SK-N-SH (cell line): ENCODE measurements around the gene KCTD5. TPM values are rescaled to one million over a fixed set of nuclear protein-coding genes. Genes with fewer than 3 reads are reported as not detected.

Source experiments
- CTCF ChIA-PET: fragments of 300-600, 350-600 bp; formaldehyde crosslinking; extraction: SDS; loops from one replicate; lab custom pipeline; 2021; lab: Yijun Ruan, JAX
- POLR2A ChIA-PET: fragments of 350-600 bp; sonication (Branson Sonifier 250); formaldehyde crosslinking; extraction: SDS; loops from one replicate; lab custom pipeline; 2020; ENCODE audit warnings: antibody characterized with exemption, inconsistent platforms; lab: Yijun Ruan, JAX
- DNase-seq: peaks from one replicate; pipeline ENCODE4 v3.0.0; 2012
- H2AFZ ChIP-seq: fragments of 200-600 bp; sonication (generic); 2 replicates; pipeline ENCODE4 v1.8.1; 2016; ENCODE audit warnings: antibody characterized with exemption, mild to moderate bottlenecking, low read depth
- H3F3A ChIP-seq: fragments of 200-600 bp; sonication (generic); replicated peaks from 2 replicates; pipeline ENCODE3; 2016; ENCODE audit warnings: antibody characterized with exemption, mild to moderate bottlenecking; ENCODE audit not compliant: insufficient read depth
- H3K27ac ChIP-seq, 2 experiments: fragments of 200-500 bp in 1 of 2; fragments of 200-600 bp in 1 of 2; sonication (Bioruptor generic) in 1 of 2; sonication (generic), shearing (Covaris generic) in 1 of 2; 2 replicates each; pipeline versions ENCODE4 v1.5.1 to v1.6.1; 2014 to 2016; ENCODE audit warnings: low read depth in 2 of 2, inconsistent platforms in 1 of 2, low read length in 1 of 2, mild to moderate bottlenecking in 1 of 2, mixed read lengths in 1 of 2
- H3K27me3 ChIP-seq: fragments of 200-600 bp; sonication (generic), shearing (Covaris generic); 2 replicates; pipeline ENCODE4 v1.6.1; 2016; ENCODE audit warnings: mixed run types; ENCODE audit not compliant: insufficient read depth
- H3K36me3 ChIP-seq, 2 experiments: fragments of 200-500 bp in 1 of 2; fragments of 200-600 bp in 1 of 2; sonication (Bioruptor generic) in 1 of 2; sonication (generic) in 1 of 2; replicated peaks in 1 of 2; 2 replicates each; pipeline versions ENCODE3 to v1.5.1; 2014 to 2016; ENCODE audit warnings: low read length in 1 of 2, mild to moderate bottlenecking in 1 of 2; ENCODE audit not compliant: insufficient read depth in 2 of 2, control insufficient read depth in 1 of 2
- H3K4me1 ChIP-seq, 2 experiments: fragments of 200-500 bp in 1 of 2; fragments of 200-600 bp in 1 of 2; sonication (Bioruptor generic) in 1 of 2; sonication (generic), shearing (Covaris generic) in 1 of 2; 2 replicates each; pipeline versions ENCODE4 v1.5.1 to v1.6.1; 2014 to 2016; ENCODE audit warnings: low read depth in 1 of 2, low read length in 1 of 2, mixed run types in 1 of 2; ENCODE audit not compliant: insufficient read depth in 2 of 2, control insufficient read depth in 1 of 2
- H3K4me2 ChIP-seq: fragments of 200-600 bp; sonication (generic), shearing (Covaris generic); 2 replicates; pipeline ENCODE4 v1.6.1; 2017; ENCODE audit warnings: mixed run types
- H3K4me3 ChIP-seq, 2 experiments: fragments of 200-500 bp in 1 of 2; fragments of 200-600 bp in 1 of 2; sonication (Bioruptor generic) in 1 of 2; sonication (generic), shearing (Covaris generic) in 1 of 2; 2 replicates each; pipeline versions ENCODE4 v1.5.1 to v1.8.1; 2014 to 2016; ENCODE audit warnings: low read depth in 2 of 2, inconsistent platforms in 1 of 2, low read length in 1 of 2, mild to moderate bottlenecking in 1 of 2, mixed read lengths in 1 of 2, moderate library complexity in 1 of 2
- H3K79me2 ChIP-seq: fragments of 200-600 bp; sonication (generic); 2 replicates; pipeline ENCODE4 v1.8.1; 2017; ENCODE audit warnings: mild to moderate bottlenecking; ENCODE audit not compliant: insufficient read depth
- H3K9ac ChIP-seq: fragments of 200-600 bp; sonication (generic); 2 replicates; pipeline ENCODE4 v1.6.1; 2017; ENCODE audit warnings: mixed run types
- H3K9me2 ChIP-seq: fragments of 200-600 bp; sonication (generic); 2 replicates; pipeline ENCODE4 v1.6.1; 2017; ENCODE audit warnings: mixed run types
- H3K9me3 ChIP-seq: fragments of 200-600 bp; sonication (generic); 2 replicates; pipeline ENCODE4 v1.6.1; 2017; ENCODE audit warnings: mixed run types, mild to moderate bottlenecking, moderate library complexity
- H4K20me1 ChIP-seq: fragments of 200-600 bp; sonication (generic); 2 replicates; pipeline ENCODE4 v1.6.1; 2017; ENCODE audit warnings: mild to moderate bottlenecking, mixed run types; ENCODE audit not compliant: insufficient read depth
- CHD2 ChIP-seq: fragments of 150-350 bp; IDR thresholded peaks from 2 replicates; pipeline ENCODE4 v1.6.1; 2018; ENCODE audit warnings: low read length; ENCODE audit not compliant: partially characterized antibody
- ELF1 ChIP-seq: IDR thresholded peaks from 2 replicates; pipeline ENCODE4 v1.4.0; 2012
- EP300 ChIP-seq, 2 experiments: IDR thresholded peaks; 2 replicates each; pipeline versions ENCODE4 v1.4.0 to v1.6.1; 2012; ENCODE audit warnings: borderline replicate concordance in 1 of 2, low read depth in 1 of 2, low read length in 1 of 2
- EZH2phosphoT487 ChIP-seq: fragments of 200-600 bp; sonication (generic); IDR thresholded peaks from 2 replicates; pipeline ENCODE4 v1.6.1; 2017; ENCODE audit warnings: low read depth, mixed run types, mild to moderate bottlenecking, antibody characterized with exemption, moderate library complexity, borderline replicate concordance
- FOXM1 ChIP-seq: IDR thresholded peaks from 2 replicates; pipeline ENCODE4 v1.4.0; 2012; ENCODE audit warnings: low read depth, mild to moderate bottlenecking
- GATA2 ChIP-seq: sonication (generic); formaldehyde crosslinking; IDR thresholded peaks from 2 replicates; pipeline ENCODE4 v1.5.0; 2020; ENCODE audit warnings: mild to moderate bottlenecking, missing genetic modification reagents
- IRF3 ChIP-seq: fragments of 150-350 bp; IDR thresholded peaks from 2 replicates; pipeline ENCODE4 v1.6.1; 2016; ENCODE audit warnings: mild to moderate bottlenecking, low read depth, low read length
- JUND ChIP-seq: IDR thresholded peaks from 2 replicates; pipeline ENCODE4 v1.4.0; 2012
- MAX ChIP-seq: IDR thresholded peaks from 2 replicates; pipeline ENCODE4 v1.4.0; 2012; ENCODE audit warnings: low read depth
- MXI1 ChIP-seq: IDR thresholded peaks from 2 replicates; pipeline ENCODE4 v1.6.1; 2012; ENCODE audit warnings: mild to moderate bottlenecking, low read depth, low read length, improper control_type of control experiment
- NRF1 ChIP-seq: IDR thresholded peaks from 2 replicates; pipeline ENCODE4 v1.6.1; 2012; ENCODE audit warnings: low read depth, mild to moderate bottlenecking, low read length
- PBX3 ChIP-seq: IDR thresholded peaks from 2 replicates; pipeline ENCODE4; 2012
- RAD21 ChIP-seq: IDR thresholded peaks from 2 replicates; pipeline ENCODE4 v1.6.1; 2012; ENCODE audit warnings: mild to moderate bottlenecking, low read length
- RCOR1 ChIP-seq: fragments of 150-350 bp; IDR thresholded peaks from 2 replicates; pipeline ENCODE4 v1.6.1; 2017; ENCODE audit warnings: antibody characterized with exemption, low read length
- REST ChIP-seq: IDR thresholded peaks from 2 replicates; pipeline ENCODE4 v1.6.1; 2012; ENCODE audit warnings: mild to moderate bottlenecking, low read depth, low read length, moderate library complexity
- USF2 ChIP-seq: fragments of 150-350 bp; IDR thresholded peaks from 2 replicates; pipeline ENCODE4 v1.6.1; 2017; ENCODE audit warnings: antibody characterized with exemption, low read length, low read depth, borderline replicate concordance
- WGBS: methylation state at CpG from one replicate; pipeline ENCODE4 v1.1.6; 2017; ENCODE audit warnings: low lambda C conversion rate; 5-methylcytosine and 5-hydroxymethylcytosine counted together
- polyA plus RNA-seq, 3 experiments: library from polyadenylated mRNA; depleted of rRNA; stranded (reverse); fragments of >200 nt; gene quantifications; 2 replicates each; pipeline ENCODE4 v1.2.3, GENCODE V29; 2012

The KCTD5 gene
- polyA plus RNA-seq, 1 of the 3 experiments (the other 2 are of a cell fraction) = 53.4 TPM

- no peak for DNase-seq
- no peaks in the 10 kb centered on the region for H4K20me1 ChIP-seq
- 88% methylated on average over 4 of the region's 28 CpGs for WGBS
- H3K79me2 ChIP-seq = no peaks in the 10 kb centered on the region
- no peaks in the 10 kb centered on the region for H3K9me2 ChIP-seq
- H3K4me3 ChIP-seq = no peak overlapping the region
- POLR2A ChIA-PET = interaction anchor here (0.6 to 1.3 kb wide), 2 partner anchors 18 to 220 kb away, joined by 3 to 6 read pairs; partner anchors contain the start of gene KCTD5
- H3K9ac ChIP-seq = no peak overlapping the region
- no peak for TF ChIP-seq GATA2 (CRISPR knock-in tag)
- no peak for TF ChIP-seq IRF3
- no peak for TF ChIP-seq ELF1
- no peak overlapping the region for H2AFZ ChIP-seq
- H3F3A ChIP-seq = no peaks in the 10 kb centered on the region
- CTCF ChIA-PET = no interaction called here
- no peaks in the 10 kb centered on the region for H3K4me1 ChIP-seq
- H3K27me3 ChIP-seq = no peaks in the 10 kb centered on the region
- no peak overlapping the region for H3K27ac ChIP-seq
- no peak overlapping the region for H3K4me2 ChIP-seq
- H3K9me3 ChIP-seq = no peaks in the 10 kb centered on the region
- H3K36me3 ChIP-seq = peaks cover 0 to 72% of the 10 kb centered on the region in 2 experiments
Measured at GRCh38 chr16:2699791-2700600, 17.7 kb downstream of the KCTD5 start.

- 92% methylated on average over 4 of the region's 13 CpGs for WGBS
- H3K79me2 ChIP-seq = 0 out of 2 replicates have a peak, but pooled peaks cover 4% of the 10 kb centered on the region
- TF ChIP-seq FOXM1 (no peak), IRF3 (no peak), RAD21 (no peak), EZH2phosphoT487 (no peak), NRF1 (no peak), JUND (no peak), GATA2 (CRISPR knock-in tag) (no peak), USF2 (no peak), CHD2 (no peak), MXI1 (no peak), EP300 (IDR thresholded peaks at IDR 0.05; ENCODE audit: borderline replicate concordance in 1 of 2, low read depth in 1 of 2, low read length in 1 of 2) (no peak), REST (no peak), MAX (no peak), RCOR1 (no peak), PBX3 (no peak)
- no peak overlapping the region for H3K4me2 ChIP-seq
- no peak overlapping the region for H2AFZ ChIP-seq
- POLR2A ChIA-PET = no interaction called here
- no peaks in the 10 kb centered on the region for H4K20me1 ChIP-seq
- H3F3A ChIP-seq = no peaks in the 10 kb centered on the region
- H3K9me2 ChIP-seq = no peaks in the 10 kb centered on the region
- CTCF ChIA-PET = no interaction called here
- no peak overlapping the region for H3K27ac ChIP-seq
- H3K9ac ChIP-seq = no peak overlapping the region
- no peaks in the 10 kb centered on the region for H3K27me3 ChIP-seq
- H3K36me3 ChIP-seq = peaks cover 0 to 76% of the 10 kb centered on the region in 2 experiments
- H3K4me1 ChIP-seq = no peaks in the 10 kb centered on the region
- H3K4me3 ChIP-seq = no peak overlapping the region
- H3K9me3 ChIP-seq = no peaks in the 10 kb centered on the region
- no peak for DNase-seq
Measured at GRCh38 chr16:2700786-2701185, 18.5 kb downstream of the KCTD5 start.
